ENCODE data around the gene SUCLG1.

- TF ChIP-seq CTCF (conservative IDR thresholded peaks at IDR 0.05; ENCODE audit: low read depth, low read length): no peak
- no peak for TF ChIP-seq EZH2phosphoT487 (IDR thresholded peaks at IDR 0.05; ENCODE audit: borderline replicate concordance, low read length)
Measured at GRCh38 chr2:84449711-84450110, 9.4 kb downstream of the SUCLG1 start.
